ES-I3 (cell line): Measurements from ENCODE around the gene CEP97.
A peak's percentile ranks its signal among the peaks of the same experiment; 100 is the strongest.
"Not testable (repeated sequence)": the region's sequence is repeated elsewhere in the genome, so short reads cannot be mapped to it uniquely, and the experiment has no call there.

Experiments
- H3K36me3 ChIP-seq: 2 replicates; pipeline ENCODE4 v1.6.1; 2013; ENCODE audit warnings: mild to moderate bottlenecking, low read length, control low read depth, moderate library complexity; ENCODE audit not compliant: insufficient read depth
- H3K4me1 ChIP-seq: 2 replicates; pipeline ENCODE4 v1.6.1; 2013; ENCODE audit warnings: mild to moderate bottlenecking, control low read depth, low read length; ENCODE audit not compliant: insufficient read depth
- H3K9ac ChIP-seq: 2 replicates; pipeline ENCODE4 v1.6.1; 2013; ENCODE audit warnings: low read depth, mild to moderate bottlenecking, low read length, moderate library complexity
- H3K9me3 ChIP-seq: 2 replicates; pipeline ENCODE4 v1.6.1; 2013; ENCODE audit warnings: mild to moderate bottlenecking, low read length, moderate library complexity; ENCODE audit not compliant: control insufficient read depth, insufficient read depth

Gene CEP97

GRCh38 chr3:101722394-101723173 lies 1.8 kb upstream of the CEP97 start:
- Histone ChIP-seq H3K9ac (no peak overlapping the region), H3K9me3 (no peaks in the 10 kb centered on the region), H3K36me3 (no peaks in the 10 kb centered on the region), H3K4me1 (peaks cover 9% of the 10 kb centered on the region; the same call in 1 of the 2 replicates)

GRCh38 chr3:101725194-101725889 lies 928 bp downstream of the CEP97 start:
- H3K9me3 ChIP-seq = no peaks in the 10 kb centered on the region
- H3K9ac ChIP-seq = peak overlapping the region; percentile 83
- no peaks in the 10 kb centered on the region; the same call in 1 of the 2 replicates for H3K36me3 ChIP-seq
- peaks cover 9% of the 10 kb centered on the region; the same call in 1 of the 2 replicates for H3K4me1 ChIP-seq

- H3K9ac ChIP-seq = peak overlapping the region; percentile 83; the same call in 1 of the 2 replicates
- no peaks in the 10 kb centered on the region; the same call in 1 of the 2 replicates for H3K36me3 ChIP-seq
- H3K9me3 ChIP-seq = no peaks in the 10 kb centered on the region
- H3K4me1 ChIP-seq = peaks cover 8% of the 10 kb centered on the region; the same call in 1 of the 2 replicates
Observed at GRCh38 chr3:101725890-101726275, 1.5 kb downstream of the CEP97 start.

- peaks cover 17% of the 10 kb centered on the region for H3K36me3 ChIP-seq
- no peaks in the 10 kb centered on the region for H3K4me1 ChIP-seq
- no peak overlapping the region for H3K9ac ChIP-seq
- no peaks in the 10 kb centered on the region for H3K9me3 ChIP-seq
Observed at GRCh38 chr3:101729586-101729985, 5.2 kb downstream of the CEP97 start.

- H3K9me3 ChIP-seq = no peaks in the 10 kb centered on the region
- H3K9ac ChIP-seq = no peak overlapping the region
- H3K4me1 ChIP-seq = no peaks in the 10 kb centered on the region
- peaks cover 24% of the 10 kb centered on the region for H3K36me3 ChIP-seq
Observed at GRCh38 chr3:101730839-101731238, 6.4 kb downstream of the CEP97 start.

GRCh38 chr3:101732240-101732641 lies 7.8 kb downstream of the CEP97 start:
- H3K36me3 ChIP-seq = peaks cover 25% of the 10 kb centered on the region
- H3K9ac ChIP-seq = no peak overlapping the region
- no peaks in the 10 kb centered on the region for H3K4me1 ChIP-seq
- H3K9me3 ChIP-seq = no peaks in the 10 kb centered on the region

GRCh38 chr3:101735833-101736232 lies 11.4 kb downstream of the CEP97 start:
- peaks cover 25% of the 10 kb centered on the region for H3K36me3 ChIP-seq
- no peaks in the 10 kb centered on the region for H3K4me1 ChIP-seq
- no peak overlapping the region for H3K9ac ChIP-seq
- no peaks in the 10 kb centered on the region for H3K9me3 ChIP-seq

GRCh38 chr3:101741914-101742313 lies 17.5 kb downstream of the CEP97 start:
- H3K36me3 ChIP-seq, H3K9ac ChIP-seq, H3K9me3 ChIP-seq, H3K4me1 ChIP-seq: not testable (repeated sequence)

- Histone ChIP-seq H3K9me3 (no peaks in the 10 kb centered on the region), H3K36me3 (no peaks in the 10 kb centered on the region), H3K4me1 (no peaks in the 10 kb centered on the region), H3K9ac (no peak overlapping the region)
Observed at GRCh38 chr3:101744811-101745210, 20.4 kb downstream of the CEP97 start.

GRCh38 chr3:101745934-101746333 lies 21.5 kb downstream of the CEP97 start:
- H3K4me1 ChIP-seq, H3K9me3 ChIP-seq, H3K36me3 ChIP-seq, H3K9ac ChIP-seq: not testable (repeated sequence)

GRCh38 chr3:101753386-101754113 lies 29.1 kb downstream of the CEP97 start:
- not testable (repeated sequence) for H3K9ac ChIP-seq, H3K9me3 ChIP-seq, H3K36me3 ChIP-seq, H3K4me1 ChIP-seq

- no peak overlapping the region for H3K9ac ChIP-seq
- H3K9me3 ChIP-seq = no peaks in the 10 kb centered on the region
- no peaks in the 10 kb centered on the region for H3K4me1 ChIP-seq
- no peaks in the 10 kb centered on the region for H3K36me3 ChIP-seq
Observed at GRCh38 chr3:101758224-101758623, 33.8 kb downstream of the CEP97 start.

- no peak overlapping the region for H3K9ac ChIP-seq
- no peaks in the 10 kb centered on the region; the same call in 1 of the 2 replicates for H3K36me3 ChIP-seq
- no peaks in the 10 kb centered on the region for H3K9me3 ChIP-seq
- H3K4me1 ChIP-seq = no peaks in the 10 kb centered on the region
Observed at GRCh38 chr3:101762041-101762646, 37.7 kb downstream of the CEP97 start.

GRCh38 chr3:101777745-101778281 lies 53.4 kb downstream of the CEP97 start:
- peaks cover 13% of the 10 kb centered on the region for H3K4me1 ChIP-seq
- not testable (repeated sequence) for H3K36me3 ChIP-seq, H3K9ac ChIP-seq, H3K9me3 ChIP-seq
